GM23338 (cell line): ENCODE results near the gene NUMBL. TPM values are rescaled to one million over a fixed set of nuclear protein-coding genes. Genes with fewer than 3 reads are reported as not detected.

Experiments used
- ATAC-seq: fragments of 200-7000 bp; cut with Tn5 transposase; 3 replicates; pipeline ENCODE4 v1.9.1; 2020
- DNase-seq: peaks from one replicate; pipeline ENCODE4 v3.0.0-alpha.2; 2015; ENCODE audit warnings: low spot score
- H2AFZ ChIP-seq: fragments of 200-600 bp; sonication (generic); 2 replicates; pipeline ENCODE4 v1.8.0; 2016; ENCODE audit warnings: antibody characterized with exemption, mild to moderate bottlenecking, moderate library complexity
- H3F3A ChIP-seq: fragments of 200-600 bp; sonication (generic); replicated peaks from 2 replicates; pipeline ENCODE4 v1.8.0; 2017; ENCODE audit warnings: antibody characterized with exemption, mixed run types, low read depth
- H3K27ac ChIP-seq: fragments of 200-600 bp; sonication (generic); 2 replicates; pipeline ENCODE4 v1.6.1; 2016; ENCODE audit warnings: low read depth
- H3K27me3 ChIP-seq: fragments of 200-600 bp; sonication (generic); 2 replicates; pipeline ENCODE4 v1.8.0; 2016; ENCODE audit warnings: mild to moderate bottlenecking, mixed run types, moderate library complexity; ENCODE audit not compliant: insufficient read depth
- H3K36me3 ChIP-seq: fragments of 200-600 bp; sonication (generic); 2 replicates; pipeline ENCODE4 v1.8.0; 2016; ENCODE audit warnings: mild to moderate bottlenecking; ENCODE audit not compliant: insufficient read depth
- H3K4me1 ChIP-seq: fragments of 200-600 bp; sonication (generic); 2 replicates; pipeline ENCODE4 v1.8.0; 2016; ENCODE audit warnings: mild to moderate bottlenecking, moderate library complexity; ENCODE audit not compliant: insufficient read depth
- H3K4me2 ChIP-seq: fragments of 200-600 bp; sonication (generic); 2 replicates; pipeline ENCODE4 v1.7.1; 2017; ENCODE audit warnings: mixed run types
- H3K4me3 ChIP-seq: fragments of 200-600 bp; sonication (generic); 2 replicates; pipeline ENCODE4 v1.6.1; 2016; ENCODE audit warnings: mixed run types
- H3K79me2 ChIP-seq: fragments of 200-600 bp; sonication (generic); replicated peaks from 2 replicates; pipeline ENCODE4 v1.8.0; 2017; ENCODE audit warnings: mild to moderate bottlenecking; ENCODE audit not compliant: insufficient read depth
- H3K9me2 ChIP-seq: fragments of 200-600 bp; sonication (generic); 2 replicates; pipeline ENCODE4 v1.8.0; 2017; ENCODE audit not compliant: insufficient read depth
- H4K20me1 ChIP-seq: fragments of 200-600 bp; sonication (generic); replicated peaks from 2 replicates; pipeline ENCODE4 v1.8.0; 2017; ENCODE audit warnings: mild to moderate bottlenecking; ENCODE audit not compliant: insufficient read depth
- H3K27ac Mint-ChIP-seq: 2 replicates; pipeline ENCODE4 v1.8.0; 2020; ENCODE audit warnings: inconsistent platforms, mild to moderate bottlenecking, moderate library complexity, mixed read lengths
- H3K27me3 Mint-ChIP-seq: 3 replicates; pipeline ENCODE4 v1.8.0; 2022; ENCODE audit warnings: low read depth, mild to moderate bottlenecking, moderate library complexity, mixed read lengths, inconsistent platforms; ENCODE audit not compliant: insufficient read depth, poor library complexity
- H3K36me3 Mint-ChIP-seq: 3 replicates; pipeline ENCODE4 v1.8.0; 2021; ENCODE audit warnings: low read depth, mild to moderate bottlenecking, inconsistent platforms, moderate library complexity, mixed read lengths
- H3K4me1 Mint-ChIP-seq: 3 replicates; pipeline ENCODE4 v1.8.0; 2020; ENCODE audit warnings: mild to moderate bottlenecking, inconsistent platforms, mixed read lengths
- H3K4me3 Mint-ChIP-seq: 3 replicates; pipeline ENCODE4 v1.8.0; 2021; ENCODE audit warnings: moderate library complexity, mild to moderate bottlenecking, inconsistent platforms, mixed read lengths
- H3K9me3 Mint-ChIP-seq: 3 replicates; pipeline ENCODE4 v1.8.0; 2020; ENCODE audit warnings: moderate library complexity, mild to moderate bottlenecking, inconsistent platforms, mixed read lengths
- CREB1 ChIP-seq: fragments of 250-450 bp; sonication (Bioruptor Pico); IDR thresholded peaks from 2 replicates; pipeline ENCODE4 v1.5.0; 2020; ENCODE audit warnings: low read depth, mild to moderate bottlenecking, moderate library complexity
- EZH2 ChIP-seq: fragments of 200-600 bp; sonication (generic); IDR thresholded peaks from one replicate; pipeline ENCODE4 v1.8.0; 2017; ENCODE audit warnings: antibody characterized with exemption, mild to moderate bottlenecking, low read depth; ENCODE audit not compliant: unreplicated experiment
- EZH2phosphoT487 ChIP-seq: fragments of 200-600 bp; sonication (generic); IDR thresholded peaks from one replicate; pipeline ENCODE4 v1.8.1; 2018; ENCODE audit warnings: antibody characterized with exemption; ENCODE audit not compliant: unreplicated experiment
- JUNB ChIP-seq: IDR thresholded peaks from one replicate; pipeline ENCODE4 v1.6.1; 2016; ENCODE audit warnings: antibody characterized with exemption; ENCODE audit not compliant: unreplicated experiment
- NANOG ChIP-seq: IDR thresholded peaks from 2 replicates; pipeline ENCODE4 v1.6.1; 2016; ENCODE audit warnings: antibody characterized with exemption, borderline replicate concordance
- STAT1 ChIP-seq: IDR thresholded peaks from one replicate; pipeline ENCODE4 v1.6.1; 2016; ENCODE audit warnings: antibody characterized with exemption; ENCODE audit not compliant: unreplicated experiment
- polyA plus RNA-seq: library from polyadenylated mRNA; unstranded; fragments of >200 nt; fragmentation: Nextera tagmentation; extraction: Ambion mirVana; gene quantifications from 2 replicates; pipeline ENCODE4 v1.2.1, GENCODE V29; 2016
- total RNA-seq: library from RNA; depleted of rRNA; stranded (reverse); fragments of >200 nt; shearing (Covaris generic); gene quantifications from 2 replicates; pipeline ENCODE4 v1.2.3, GENCODE V29; 2014
- TF ChIP-seq, protein P1 (sequence below): fragments of 250-450 bp; sonication (Bioruptor Pico); IDR thresholded peaks from 2 replicates; pipeline ENCODE4 v1.5.0; 2020; ENCODE audit warnings: mild to moderate bottlenecking, moderate library complexity
- TF ChIP-seq, protein P2 (sequence below): IDR thresholded peaks from 2 replicates; pipeline ENCODE4 v1.6.1; 2016; ENCODE audit warnings: antibody characterized with exemption
- TF ChIP-seq, protein P3 (sequence below), 2 experiments: fragments of 200-600 bp in 1 of 2; sonication (generic) in 1 of 2; conservative IDR thresholded peaks; 2 replicates each; pipeline versions ENCODE4 v1.5.1 to v1.6.1; 2016 to 2017; ENCODE audit warnings: antibody characterized with exemption in 2 of 2, low read depth in 2 of 2, mild to moderate bottlenecking in 2 of 2, moderate library complexity in 1 of 2

The NUMBL gene
- total and polyA plus RNA-seq, 2 experiments from 2014 or later: 8.5 to 28.5 TPM

DNA sequence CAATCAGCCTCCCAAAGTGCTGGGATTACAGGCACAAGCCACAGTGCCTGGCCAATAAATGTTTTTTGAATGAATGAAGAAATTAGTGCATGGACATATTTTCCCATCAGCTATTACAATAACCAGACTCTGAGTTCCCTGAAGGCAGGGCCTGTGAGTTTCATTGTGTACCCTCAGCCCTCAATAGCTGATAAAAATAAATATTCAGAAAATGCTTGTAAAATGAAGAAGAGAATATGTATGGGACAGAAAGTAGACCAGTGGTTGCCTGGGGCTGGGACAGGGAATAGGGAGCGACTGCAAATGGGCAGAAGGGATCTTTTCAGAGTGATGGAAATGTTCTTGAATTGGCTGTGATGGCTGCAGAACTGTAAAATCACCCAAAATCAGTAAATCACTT, 28.8 kb downstream of the NUMBL start (continued):
- no peak for TF ChIP-seq EZH2
- no peak for TF ChIP-seq CREB1 (CRISPR knock-in tag)
- TF ChIP-seq, protein P1, sequence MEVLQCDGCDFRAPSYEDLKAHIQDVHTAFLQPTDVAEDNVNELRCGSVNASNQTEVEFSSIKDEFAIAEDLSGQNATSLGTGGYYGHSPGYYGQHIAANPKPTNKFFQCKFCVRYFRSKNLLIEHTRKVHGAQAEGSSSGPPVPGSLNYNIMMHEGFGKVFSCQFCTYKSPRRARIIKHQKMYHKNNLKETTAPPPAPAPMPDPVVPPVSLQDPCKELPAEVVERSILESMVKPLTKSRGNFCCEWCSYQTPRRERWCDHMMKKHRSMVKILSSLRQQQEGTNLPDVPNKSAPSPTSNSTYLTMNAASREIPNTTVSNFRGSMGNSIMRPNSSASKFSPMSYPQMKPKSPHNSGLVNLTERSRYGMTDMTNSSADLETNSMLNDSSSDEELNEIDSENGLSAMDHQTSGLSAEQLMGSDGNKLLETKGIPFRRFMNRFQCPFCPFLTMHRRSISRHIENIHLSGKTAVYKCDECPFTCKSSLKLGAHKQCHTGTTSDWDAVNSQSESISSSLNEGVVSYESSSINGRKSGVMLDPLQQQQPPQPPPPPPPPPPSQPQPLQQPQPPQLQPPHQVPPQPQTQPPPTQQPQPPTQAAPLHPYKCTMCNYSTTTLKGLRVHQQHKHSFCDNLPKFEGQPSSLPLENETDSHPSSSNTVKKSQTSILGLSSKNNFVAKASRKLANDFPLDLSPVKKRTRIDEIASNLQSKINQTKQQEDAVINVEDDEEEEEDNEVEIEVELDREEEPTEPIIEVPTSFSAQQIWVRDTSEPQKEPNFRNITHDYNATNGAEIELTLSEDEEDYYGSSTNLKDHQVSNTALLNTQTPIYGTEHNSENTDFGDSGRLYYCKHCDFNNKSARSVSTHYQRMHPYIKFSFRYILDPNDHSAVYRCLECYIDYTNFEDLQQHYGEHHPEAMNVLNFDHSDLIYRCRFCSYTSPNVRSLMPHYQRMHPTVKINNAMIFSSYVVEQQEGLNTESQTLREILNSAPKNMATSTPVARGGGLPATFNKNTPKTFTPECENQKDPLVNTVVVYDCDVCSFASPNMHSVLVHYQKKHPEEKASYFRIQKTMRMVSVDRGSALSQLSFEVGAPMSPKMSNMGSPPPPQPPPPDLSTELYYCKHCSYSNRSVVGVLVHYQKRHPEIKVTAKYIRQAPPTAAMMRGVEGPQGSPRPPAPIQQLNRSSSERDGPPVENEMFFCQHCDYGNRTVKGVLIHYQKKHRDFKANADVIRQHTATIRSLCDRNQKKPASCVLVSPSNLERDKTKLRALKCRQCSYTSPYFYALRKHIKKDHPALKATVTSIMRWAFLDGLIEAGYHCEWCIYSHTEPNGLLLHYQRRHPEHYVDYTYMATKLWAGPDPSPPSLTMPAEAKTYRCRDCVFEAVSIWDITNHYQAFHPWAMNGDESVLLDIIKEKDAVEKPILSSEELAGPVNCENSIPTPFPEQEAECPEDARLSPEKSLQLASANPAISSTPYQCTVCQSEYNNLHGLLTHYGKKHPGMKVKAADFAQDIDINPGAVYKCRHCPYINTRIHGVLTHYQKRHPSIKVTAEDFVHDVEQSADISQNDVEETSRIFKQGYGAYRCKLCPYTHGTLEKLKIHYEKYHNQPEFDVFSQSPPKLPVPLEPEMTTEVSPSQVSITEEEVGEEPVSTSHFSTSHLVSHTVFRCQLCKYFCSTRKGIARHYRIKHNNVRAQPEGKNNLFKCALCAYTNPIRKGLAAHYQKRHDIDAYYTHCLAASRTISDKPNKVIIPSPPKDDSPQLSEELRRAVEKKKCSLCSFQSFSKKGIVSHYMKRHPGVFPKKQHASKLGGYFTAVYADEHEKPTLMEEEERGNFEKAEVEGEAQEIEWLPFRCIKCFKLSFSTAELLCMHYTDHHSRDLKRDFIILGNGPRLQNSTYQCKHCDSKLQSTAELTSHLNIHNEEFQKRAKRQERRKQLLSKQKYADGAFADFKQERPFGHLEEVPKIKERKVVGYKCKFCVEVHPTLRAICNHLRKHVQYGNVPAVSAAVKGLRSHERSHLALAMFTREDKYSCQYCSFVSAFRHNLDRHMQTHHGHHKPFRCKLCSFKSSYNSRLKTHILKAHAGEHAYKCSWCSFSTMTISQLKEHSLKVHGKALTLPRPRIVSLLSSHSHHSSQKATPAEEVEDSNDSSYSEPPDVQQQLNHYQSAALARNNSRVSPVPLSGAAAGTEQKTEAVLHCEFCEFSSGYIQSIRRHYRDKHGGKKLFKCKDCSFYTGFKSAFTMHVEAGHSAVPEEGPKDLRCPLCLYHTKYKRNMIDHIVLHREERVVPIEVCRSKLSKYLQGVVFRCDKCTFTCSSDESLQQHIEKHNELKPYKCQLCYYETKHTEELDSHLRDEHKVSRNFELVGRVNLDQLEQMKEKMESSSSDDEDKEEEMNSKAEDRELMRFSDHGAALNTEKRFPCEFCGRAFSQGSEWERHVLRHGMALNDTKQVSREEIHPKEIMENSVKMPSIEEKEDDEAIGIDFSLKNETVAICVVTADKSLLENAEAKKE (CRISPR knock-in tag): no peak

DNA sequence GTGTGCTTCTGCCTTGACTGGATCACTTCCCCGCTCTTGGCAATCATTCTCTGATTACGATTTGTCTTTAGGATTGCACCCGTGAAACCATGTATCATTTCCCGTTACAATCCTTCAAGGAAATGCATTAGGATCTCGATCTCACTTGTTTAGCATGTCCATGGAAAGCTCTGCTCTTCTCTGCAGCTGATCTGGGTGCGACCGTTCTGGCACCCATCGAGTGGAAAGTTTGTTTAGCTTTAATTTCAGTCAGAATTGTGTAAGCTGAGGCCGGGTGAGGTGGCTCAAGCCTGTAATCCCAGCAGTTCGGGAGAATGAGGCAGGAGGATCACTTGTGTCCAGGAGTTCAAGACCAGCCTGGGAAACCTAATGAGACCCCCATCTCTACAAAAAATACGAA, 30.9 kb downstream of the NUMBL start:
- Mint-ChIP-seq H3K9me3 (no peaks in the 10 kb centered on the region), H3K4me3 (no peak overlapping the region), H3K27me3 (peaks cover 9% of the 10 kb centered on the region), H3K36me3 (no peaks in the 10 kb centered on the region), H3K27ac (no peak overlapping the region), H3K4me1 (peaks cover 4% of the 10 kb centered on the region; the same call in 2 of the 3 replicates)
- Histone ChIP-seq H3K4me1 (peaks cover 5% of the 10 kb centered on the region; the same call in 1 of the 2 replicates), H2AFZ (0 out of 2 replicates have a peak overlapping the region, but pooled peaks have one; percentile 47), H3F3A (no peaks in the 10 kb centered on the region), H3K4me3 (no peak overlapping the region), H3K9me2 (no peaks in the 10 kb centered on the region), H3K4me2 (no peak overlapping the region), H3K27ac (no peak overlapping the region), H3K36me3 (no peaks in the 10 kb centered on the region), H3K27me3 (no peaks in the 10 kb centered on the region), H4K20me1 (no peaks in the 10 kb centered on the region), H3K79me2 (no peaks in the 10 kb centered on the region)
- ATAC-seq: no peak
- no peak for DNase-seq
- TF ChIP-seq EZH2phosphoT487: no peak
- TF ChIP-seq, protein P2, sequence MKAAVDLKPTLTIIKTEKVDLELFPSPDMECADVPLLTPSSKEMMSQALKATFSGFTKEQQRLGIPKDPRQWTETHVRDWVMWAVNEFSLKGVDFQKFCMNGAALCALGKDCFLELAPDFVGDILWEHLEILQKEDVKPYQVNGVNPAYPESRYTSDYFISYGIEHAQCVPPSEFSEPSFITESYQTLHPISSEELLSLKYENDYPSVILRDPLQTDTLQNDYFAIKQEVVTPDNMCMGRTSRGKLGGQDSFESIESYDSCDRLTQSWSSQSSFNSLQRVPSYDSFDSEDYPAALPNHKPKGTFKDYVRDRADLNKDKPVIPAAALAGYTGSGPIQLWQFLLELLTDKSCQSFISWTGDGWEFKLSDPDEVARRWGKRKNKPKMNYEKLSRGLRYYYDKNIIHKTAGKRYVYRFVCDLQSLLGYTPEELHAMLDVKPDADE: no peak
- TF ChIP-seq, protein P3, sequence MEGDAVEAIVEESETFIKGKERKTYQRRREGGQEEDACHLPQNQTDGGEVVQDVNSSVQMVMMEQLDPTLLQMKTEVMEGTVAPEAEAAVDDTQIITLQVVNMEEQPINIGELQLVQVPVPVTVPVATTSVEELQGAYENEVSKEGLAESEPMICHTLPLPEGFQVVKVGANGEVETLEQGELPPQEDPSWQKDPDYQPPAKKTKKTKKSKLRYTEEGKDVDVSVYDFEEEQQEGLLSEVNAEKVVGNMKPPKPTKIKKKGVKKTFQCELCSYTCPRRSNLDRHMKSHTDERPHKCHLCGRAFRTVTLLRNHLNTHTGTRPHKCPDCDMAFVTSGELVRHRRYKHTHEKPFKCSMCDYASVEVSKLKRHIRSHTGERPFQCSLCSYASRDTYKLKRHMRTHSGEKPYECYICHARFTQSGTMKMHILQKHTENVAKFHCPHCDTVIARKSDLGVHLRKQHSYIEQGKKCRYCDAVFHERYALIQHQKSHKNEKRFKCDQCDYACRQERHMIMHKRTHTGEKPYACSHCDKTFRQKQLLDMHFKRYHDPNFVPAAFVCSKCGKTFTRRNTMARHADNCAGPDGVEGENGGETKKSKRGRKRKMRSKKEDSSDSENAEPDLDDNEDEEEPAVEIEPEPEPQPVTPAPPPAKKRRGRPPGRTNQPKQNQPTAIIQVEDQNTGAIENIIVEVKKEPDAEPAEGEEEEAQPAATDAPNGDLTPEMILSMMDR (conservative IDR thresholded peaks at IDR 0.05; ENCODE audit: low read depth in 2 of 2): no peak
- TF ChIP-seq NANOG: no peak
- TF ChIP-seq JUNB: no peak
- no peak for TF ChIP-seq STAT1
